GM12892 (cell line): Measurements from ENCODE around the gene HEPHL1.

ENCODE experiments used
- POLR2A ChIP-seq: IDR thresholded peaks from 2 replicates; pipeline ENCODE4 v1.6.1; 2011; ENCODE audit warnings: low read depth, low read length, control low read depth
- POLR2AphosphoS5 ChIP-seq: IDR thresholded peaks from 2 replicates; pipeline ENCODE4 v1.6.1; 2011; ENCODE audit warnings: low read depth, low read length, control low read depth
- TAF1 ChIP-seq: IDR thresholded peaks from 2 replicates; pipeline ENCODE4 v1.6.1; 2011; ENCODE audit warnings: low read depth, mild to moderate bottlenecking, control low read depth, low read length, borderline replicate concordance

- no peak for TF ChIP-seq POLR2A
- TF ChIP-seq POLR2AphosphoS5 = no peak
- TF ChIP-seq TAF1 = no peak
Measured at GRCh38 chr11:94088906-94089305, 67.8 kb downstream of the HEPHL1 start.
